Ovary (tissue), 3 donors: Measurements from ENCODE around the gene VARS2.
"Not testable (repeated sequence)": the region's sequence is repeated elsewhere in the genome, so short reads cannot be mapped to it uniquely, and the experiment has no call there.

Source experiments
- EP300 ChIP-seq: sonication (generic); formaldehyde crosslinking; IDR thresholded peaks from one replicate; pipeline ENCODE4 v1.6.1; 2017; ENCODE audit warnings: antibody characterized with exemption
- POLR2A ChIP-seq: fragments of 450-650 bp; IDR thresholded peaks from one replicate; pipeline ENCODE4 v1.6.1; 2017; ENCODE audit warnings: antibody characterized with exemption, mild to moderate bottlenecking, moderate library complexity
- TF ChIP-seq, protein P1 (sequence below), 3 donors: fragments of 450-650 bp in 2 of 3; fragments of 200-600 bp in 1 of 3; IDR thresholded peaks; one replicate each; pipeline versions ENCODE4 v1.5.1 to v1.8.0; 2016 to 2022; ENCODE audit warnings: antibody characterized with exemption in 3 of 3, mild to moderate bottlenecking in 1 of 3
- donor health status: DM: no; HTN: no; CAD: no.

DNA sequence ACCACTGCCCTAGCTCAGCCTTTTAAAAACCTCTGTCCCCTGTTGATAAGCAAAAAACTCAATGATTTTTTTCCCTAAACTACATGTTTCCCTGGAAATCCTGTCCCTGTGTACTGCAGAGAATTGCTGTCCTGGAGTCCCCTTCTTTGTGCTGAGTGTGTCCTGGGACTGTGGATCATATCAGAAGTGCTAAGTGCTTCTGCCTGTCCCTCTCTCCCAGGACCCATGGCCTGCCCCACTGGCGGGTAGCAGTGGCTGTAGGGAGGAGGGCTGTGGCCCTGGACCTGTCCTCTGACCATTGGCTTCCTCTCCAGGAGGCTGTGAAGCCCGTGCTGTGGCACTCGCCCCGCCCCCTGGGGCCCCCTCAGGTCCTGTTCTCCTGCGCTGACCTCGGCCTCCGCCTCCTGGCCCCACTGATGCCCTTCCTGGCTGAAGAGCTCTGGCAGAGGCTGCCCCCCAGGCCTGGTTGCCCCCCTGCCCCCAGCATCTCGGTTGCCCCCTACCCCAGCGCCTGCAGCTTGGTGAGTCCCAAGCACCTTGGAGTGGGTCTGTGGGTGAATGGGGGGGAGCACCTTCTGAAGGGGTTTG lies 10.1 kb downstream of the VARS2 start:
- TF ChIP-seq, protein P1, sequence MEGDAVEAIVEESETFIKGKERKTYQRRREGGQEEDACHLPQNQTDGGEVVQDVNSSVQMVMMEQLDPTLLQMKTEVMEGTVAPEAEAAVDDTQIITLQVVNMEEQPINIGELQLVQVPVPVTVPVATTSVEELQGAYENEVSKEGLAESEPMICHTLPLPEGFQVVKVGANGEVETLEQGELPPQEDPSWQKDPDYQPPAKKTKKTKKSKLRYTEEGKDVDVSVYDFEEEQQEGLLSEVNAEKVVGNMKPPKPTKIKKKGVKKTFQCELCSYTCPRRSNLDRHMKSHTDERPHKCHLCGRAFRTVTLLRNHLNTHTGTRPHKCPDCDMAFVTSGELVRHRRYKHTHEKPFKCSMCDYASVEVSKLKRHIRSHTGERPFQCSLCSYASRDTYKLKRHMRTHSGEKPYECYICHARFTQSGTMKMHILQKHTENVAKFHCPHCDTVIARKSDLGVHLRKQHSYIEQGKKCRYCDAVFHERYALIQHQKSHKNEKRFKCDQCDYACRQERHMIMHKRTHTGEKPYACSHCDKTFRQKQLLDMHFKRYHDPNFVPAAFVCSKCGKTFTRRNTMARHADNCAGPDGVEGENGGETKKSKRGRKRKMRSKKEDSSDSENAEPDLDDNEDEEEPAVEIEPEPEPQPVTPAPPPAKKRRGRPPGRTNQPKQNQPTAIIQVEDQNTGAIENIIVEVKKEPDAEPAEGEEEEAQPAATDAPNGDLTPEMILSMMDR (IDR thresholded peaks at IDR 0.05) = not testable (repeated sequence)
- not testable (repeated sequence) for TF ChIP-seq POLR2A, EP300
